Effector memory CD4-positive, alpha-beta T cell (primary cell): ENCODE measurements around the gene GAA.
"Not testable (repeated sequence)": the region's sequence is repeated elsewhere in the genome, so short reads cannot be mapped to it uniquely, and the experiment has no call there.

ENCODE experiments used
- DNase-seq, 3 donors: peaks; one replicate each; pipeline ENCODE4 v3.0.0-alpha.2; 2020
- H3K27ac ChIP-seq: 2 replicates; pipeline ENCODE4 v1.7.0; 2013; ENCODE audit warnings: mild to moderate bottlenecking, low read length, moderate library complexity; ENCODE audit not compliant: insufficient read depth, poor library complexity, severe bottlenecking
- H3K27me3 ChIP-seq: replicated peaks from 2 replicates; pipeline ENCODE4 v1.7.0; 2013; ENCODE audit warnings: mild to moderate bottlenecking, low read length; ENCODE audit not compliant: insufficient read depth, control insufficient read depth, poor library complexity, severe bottlenecking
- H3K36me3 ChIP-seq: 2 replicates; pipeline ENCODE4 v1.7.0; 2013; ENCODE audit warnings: mild to moderate bottlenecking, low read length, moderate library complexity; ENCODE audit not compliant: control insufficient read depth, insufficient read depth
- H3K4me1 ChIP-seq: 2 replicates; pipeline ENCODE4 v1.7.0; 2013; ENCODE audit warnings: low read length, mild to moderate bottlenecking; ENCODE audit not compliant: control insufficient read depth, insufficient read depth, poor library complexity, severe bottlenecking
- H3K4me3 ChIP-seq: 2 replicates; pipeline ENCODE4 v1.7.0; 2013; ENCODE audit warnings: low read length, low read depth, mild to moderate bottlenecking; ENCODE audit not compliant: insufficient read depth, poor library complexity, severe bottlenecking
- H3K9me3 ChIP-seq: 2 replicates; pipeline ENCODE4 v1.7.0; 2013; ENCODE audit warnings: mild to moderate bottlenecking, low read length, moderate library complexity; ENCODE audit not compliant: control insufficient read depth

The GAA gene

GRCh38 chr17:80083136-80083661 lies 18.2 kb upstream of the GAA start:
- Histone ChIP-seq H3K4me1 (no peaks in the 10 kb centered on the region), H3K27me3 (no peaks in the 10 kb centered on the region), H3K9me3 (no peaks in the 10 kb centered on the region), H3K4me3 (no peak overlapping the region), H3K27ac (no peak overlapping the region), H3K36me3 (no peaks in the 10 kb centered on the region)
- DNase-seq: no peak

GRCh38 chr17:80084773-80085172 lies 16.6 kb upstream of the GAA start:
- Histone ChIP-seq H3K36me3 (no peaks in the 10 kb centered on the region), H3K27me3 (no peaks in the 10 kb centered on the region), H3K9me3 (no peaks in the 10 kb centered on the region), H3K4me1 (no peaks in the 10 kb centered on the region), H3K27ac (no peak overlapping the region), H3K4me3 (no peak overlapping the region)
- no peak for DNase-seq

- no peak for DNase-seq
- H3K27me3 ChIP-seq: no peaks in the 10 kb centered on the region
Measured at GRCh38 chr17:80086081-80086480, 15.3 kb upstream of the GAA start.

GRCh38 chr17:80086616-80087015 lies 14.8 kb upstream of the GAA start:
- H3K27ac ChIP-seq: no peak overlapping the region
- DNase-seq: no peak
- H3K36me3 ChIP-seq: no peaks in the 10 kb centered on the region
- no peaks in the 10 kb centered on the region for H3K4me1 ChIP-seq
- no peak overlapping the region for H3K4me3 ChIP-seq
- H3K27me3 ChIP-seq: no peaks in the 10 kb centered on the region
- H3K9me3 ChIP-seq: no peaks in the 10 kb centered on the region

More at GRCh38 chr17:80086081-80086480, 15.3 kb upstream of the GAA start:
- Histone ChIP-seq H3K27ac (no peak overlapping the region), H3K36me3 (no peaks in the 10 kb centered on the region), H3K4me1 (no peaks in the 10 kb centered on the region), H3K9me3 (no peaks in the 10 kb centered on the region), H3K4me3 (no peak overlapping the region)

GRCh38 chr17:80087346-80088265 lies 13.8 kb upstream of the GAA start:
- no peaks in the 10 kb centered on the region for H3K9me3 ChIP-seq
- H3K4me3 ChIP-seq: no peak overlapping the region
- no peak for DNase-seq
- H3K27me3 ChIP-seq: no peaks in the 10 kb centered on the region
- no peaks in the 10 kb centered on the region for H3K4me1 ChIP-seq
- H3K27ac ChIP-seq: no peak overlapping the region
- H3K36me3 ChIP-seq: no peaks in the 10 kb centered on the region

- Histone ChIP-seq H3K27me3 (no peaks in the 10 kb centered on the region), H3K4me3 (no peak overlapping the region), H3K36me3 (no peaks in the 10 kb centered on the region), H3K9me3 (no peaks in the 10 kb centered on the region), H3K4me1 (no peaks in the 10 kb centered on the region), H3K27ac (no peak overlapping the region)
- no peak for DNase-seq
Measured at GRCh38 chr17:80089762-80090161, 11.6 kb upstream of the GAA start.

GRCh38 chr17:80090164-80090563 lies 11.2 kb upstream of the GAA start:
- not testable (repeated sequence) for DNase-seq, H3K4me1 ChIP-seq, H3K27me3 ChIP-seq, H3K4me3 ChIP-seq, H3K9me3 ChIP-seq, H3K27ac ChIP-seq, H3K36me3 ChIP-seq

GRCh38 chr17:80091376-80091775 lies 10.0 kb upstream of the GAA start:
- H3K9me3 ChIP-seq: no peaks in the 10 kb centered on the region

GRCh38 chr17:80092959-80093358 lies 8.4 kb upstream of the GAA start:
- no peak overlapping the region for H3K27ac ChIP-seq
- H3K9me3 ChIP-seq: no peaks in the 10 kb centered on the region
- no peak for DNase-seq

More at GRCh38 chr17:80091376-80091775, 10.0 kb upstream of the GAA start:
- Histone ChIP-seq H3K4me1 (no peaks in the 10 kb centered on the region), H3K27me3 (no peaks in the 10 kb centered on the region), H3K36me3 (no peaks in the 10 kb centered on the region), H3K27ac (no peak overlapping the region), H3K4me3 (no peak overlapping the region)
- no peak for DNase-seq

GRCh38 chr17:80095038-80095843 lies 6.1 kb upstream of the GAA start:
- Histone ChIP-seq H3K27me3 (no peaks in the 10 kb centered on the region), H3K4me3 (no peak overlapping the region), H3K27ac (no peak overlapping the region), H3K36me3 (no peaks in the 10 kb centered on the region), H3K4me1 (peaks cover 2% of the 10 kb centered on the region), H3K9me3 (no peaks in the 10 kb centered on the region)
- no peak for DNase-seq

More at GRCh38 chr17:80092959-80093358, 8.4 kb upstream of the GAA start:
- H3K27me3 ChIP-seq: no peaks in the 10 kb centered on the region
- no peaks in the 10 kb centered on the region for H3K36me3 ChIP-seq
- H3K4me3 ChIP-seq: no peak overlapping the region
- H3K4me1 ChIP-seq: no peaks in the 10 kb centered on the region
